A673 (cell line): ENCODE data around the gene PHF24. TPM values are rescaled to one million over a fixed set of nuclear protein-coding genes. Genes with fewer than 3 reads are reported as not detected.

ENCODE experiments used
- BruUV-seq: library from RNA; stranded (reverse); fragments of 400-500 nt; replicated peaks from 2 replicates; lab custom pipeline; 2021; lab: Mats Ljungman, UMichigan
- CTCF ChIA-PET: fragments of 300-600 bp; sonication (Branson Sonifier 250); formaldehyde crosslinking; loops from one replicate; lab custom pipeline; 2022; ENCODE audit warnings: antibody characterized with exemption; lab: Charles Lee
- POLR2A ChIA-PET: fragments of 300-600 bp; sonication (Branson Sonifier 250); formaldehyde crosslinking; loops from one replicate; lab custom pipeline; 2022; ENCODE audit warnings: antibody characterized with exemption; ENCODE audit not compliant: low non-redundant PET; lab: Charles Lee
- DNase-seq: peaks from one replicate; pipeline ENCODE4 v3.0.0-alpha.2; 2015; ENCODE audit warnings: low spot score
- H3K27ac ChIP-seq: fragments of 200-600 bp; sonication (generic); 2 replicates; pipeline ENCODE4 v1.5.1; 2016; ENCODE audit warnings: mixed run types, low read depth, mild to moderate bottlenecking, mixed read lengths, antibody characterized with exemption, low read length; ENCODE audit not compliant: poor library complexity, severe bottlenecking
- H3K27me3 ChIP-seq: fragments of 200-600 bp; sonication (generic); replicated peaks from 2 replicates; pipeline ENCODE4 v1.6.1; 2017; ENCODE audit warnings: mixed run types, low read depth, mild to moderate bottlenecking, mixed read lengths, antibody characterized with exemption, low read length; ENCODE audit not compliant: insufficient read depth, poor library complexity
- H3K36me3 ChIP-seq: fragments of 200-600 bp; sonication (generic); 2 replicates; pipeline ENCODE4 v1.6.1; 2016; ENCODE audit warnings: mixed run types, mild to moderate bottlenecking, mixed read lengths, antibody characterized with exemption, low read length; ENCODE audit not compliant: insufficient read depth, poor library complexity, severe bottlenecking
- H3K4me1 ChIP-seq: fragments of 200-600 bp; sonication (generic); 2 replicates; pipeline ENCODE4 v1.6.1; 2017; ENCODE audit warnings: mixed run types, mild to moderate bottlenecking, mixed read lengths, antibody characterized with exemption, low read length; ENCODE audit not compliant: insufficient read depth, poor library complexity, severe bottlenecking
- H3K4me3 ChIP-seq: fragments of 200-600 bp; sonication (generic); 2 replicates; pipeline ENCODE4 v1.5.1; 2016; ENCODE audit warnings: low read depth, mixed run types, mild to moderate bottlenecking, mixed read lengths, low read length; ENCODE audit not compliant: poor library complexity, severe bottlenecking
- H3K9me3 ChIP-seq: fragments of 200-600 bp; sonication (generic); 2 replicates; pipeline ENCODE4 v1.6.1; 2016; ENCODE audit warnings: mixed run types, low read depth, mild to moderate bottlenecking, mixed read lengths, antibody characterized with exemption, low read length; ENCODE audit not compliant: poor library complexity, severe bottlenecking
- CTCF ChIP-seq: fragments of 300-800, 200-600 bp; sonication (generic); conservative IDR thresholded peaks from 2 replicates; pipeline ENCODE4 v1.5.1; 2017; ENCODE audit warnings: low read depth, mild to moderate bottlenecking, antibody characterized with exemption, low read length, moderate library complexity, mixed read lengths
- EZH2 ChIP-seq: fragments of 200-600 bp; sonication (generic); IDR thresholded peaks from 2 replicates; pipeline ENCODE4 v1.6.1; 2017; ENCODE audit warnings: borderline replicate concordance, low read depth, mild to moderate bottlenecking, mixed read lengths, antibody characterized with exemption, low read length; ENCODE audit not compliant: poor library complexity, severe bottlenecking
- intact Hi-C: fragments of 100-400 bp; cut with micrococcal nuclease; formaldehyde crosslinking; loops from one replicate; pipeline ENCODE4 v1.10.0; 2022; ENCODE audit not compliant: unreplicated experiment
- total RNA-seq: library from RNA; stranded (reverse); gene quantifications from 2 replicates; pipeline ENCODE4 v1.2.3, GENCODE V29; 2021

PHF24 gene
- total RNA-seq, 1 experiment from 2014 or later, result 0.13 TPM

GRCh38 chr9:34994260-34994899, 36.3 kb downstream of the PHF24 start:
- H3K36me3 ChIP-seq, result peaks cover 10% of the 10 kb centered on the region
- H3K9me3 ChIP-seq, result no peaks in the 10 kb centered on the region
- ChIA-PET CTCF (interaction anchor here (0.6 to 2.4 kb wide), 8 partner anchors 10 to 685 kb away, joined by 3 to 39 read pairs (median 6); no protein-coding TSS in a partner anchor), POLR2A (interaction anchor here (0.6 kb wide), 1 partner anchor 53 kb away, joined by 10 read pairs; no protein-coding TSS in a partner anchor)
- peaks cover 33% of the 10 kb centered on the region for H3K4me1 ChIP-seq
- H3K4me3 ChIP-seq, result no peak overlapping the region
- DNase-seq, result peak; percentile 72
- no peaks in the 10 kb centered on the region for H3K27me3 ChIP-seq
- BruUV-seq, result no TSS peak
- TF ChIP-seq EZH2 (no peak), CTCF (peak; percentile 76)
- H3K27ac ChIP-seq, result peak overlapping the region; percentile 62
- intact Hi-C loops, result loop anchor here (2.0 kb wide), 1 partner anchor 96 kb away; no protein-coding TSS in a partner anchor

DNA sequence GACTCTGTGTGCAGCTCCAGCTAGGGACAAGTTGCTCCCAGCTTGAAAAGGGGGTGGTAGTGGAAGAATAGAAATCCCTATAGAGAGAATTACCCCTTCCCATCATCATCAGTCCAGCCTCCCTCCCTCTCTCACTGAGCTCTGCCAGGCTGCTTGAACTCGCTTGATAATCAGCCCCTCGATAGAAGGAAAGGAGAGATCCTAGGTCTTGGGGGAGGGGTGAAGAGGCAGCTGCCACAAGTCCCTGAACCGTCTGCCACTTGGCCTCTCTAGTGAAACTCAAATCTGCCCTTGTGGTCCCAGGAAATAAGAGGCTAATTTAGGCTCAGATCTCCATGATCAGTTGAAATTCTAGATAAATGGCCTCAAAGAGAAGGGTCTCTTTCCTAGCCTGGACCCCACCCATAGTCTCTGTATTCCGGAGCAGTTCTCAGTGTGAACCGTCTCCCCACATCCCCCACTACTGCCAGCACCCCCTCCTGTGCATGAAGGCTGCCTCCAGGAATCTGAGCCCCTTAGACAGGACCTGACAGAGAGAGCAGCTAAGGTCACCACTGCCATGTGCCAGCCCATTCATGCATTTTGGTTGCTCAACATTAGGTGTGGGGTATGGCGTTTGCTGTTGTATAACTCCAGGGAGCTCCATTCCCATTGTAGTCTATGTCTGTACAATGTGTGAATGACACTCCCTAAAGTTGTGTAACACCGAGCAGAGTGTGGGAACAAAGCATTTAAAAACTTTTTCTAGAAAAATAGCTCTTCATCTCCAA, 37.0 kb downstream of the PHF24 start:
- intact Hi-C loops, result loop anchor here (2.0 kb wide), 1 partner anchor 96 kb away; no protein-coding TSS in a partner anchor
- Histone ChIP-seq H3K4me3 (no peak overlapping the region), H3K9me3 (no peaks in the 10 kb centered on the region), H3K27me3 (no peaks in the 10 kb centered on the region), H3K27ac (no peak overlapping the region), H3K36me3 (peaks cover 10% of the 10 kb centered on the region), H3K4me1 (peaks cover 33% of the 10 kb centered on the region)
- CTCF ChIA-PET, result interaction anchor here (0.6 to 2.4 kb wide), 7 partner anchors 11 to 293 kb away, joined by 3 to 39 read pairs (median 4); no protein-coding TSS in a partner anchor
- BruUV-seq, result no TSS peak
- POLR2A ChIA-PET, result interaction anchor here (0.6 kb wide), 1 partner anchor 52 kb away, joined by 10 read pairs; no protein-coding TSS in a partner anchor
- no peak for DNase-seq
- TF ChIP-seq CTCF, result no peak
- no peak for TF ChIP-seq EZH2

DNA sequence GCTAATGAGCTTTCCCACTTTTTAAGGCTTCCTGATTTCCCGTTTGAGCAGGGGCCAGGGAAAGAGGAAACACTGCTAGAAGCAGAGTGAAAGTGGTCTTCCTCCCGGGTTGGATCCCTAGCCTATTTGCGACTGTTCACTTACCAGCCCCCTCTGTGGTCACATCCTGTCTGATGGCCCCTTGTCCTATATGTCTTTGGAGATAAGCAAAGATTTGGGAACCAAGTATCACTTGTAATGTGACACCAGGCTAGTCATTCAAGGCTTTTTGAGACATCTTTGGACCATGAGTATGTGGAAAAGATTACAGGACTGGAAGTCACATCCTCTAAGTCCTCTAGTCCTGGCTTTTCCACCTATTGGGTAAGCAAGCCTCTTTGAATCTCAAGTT, 37.6 kb downstream of the PHF24 start:
- Histone ChIP-seq H3K27me3 (no peaks in the 10 kb centered on the region), H3K27ac (no peak overlapping the region), H3K36me3 (peaks cover 10% of the 10 kb centered on the region), H3K4me3 (no peak overlapping the region), H3K4me1 (peaks cover 31% of the 10 kb centered on the region), H3K9me3 (no peaks in the 10 kb centered on the region)
- ChIA-PET POLR2A (no interaction called here), CTCF (interaction anchor here (2.4 kb wide), 1 partner anchor 96 kb away, joined by 39 read pairs; no protein-coding TSS in a partner anchor)
- BruUV-seq, result no TSS peak
- no peak for DNase-seq
- TF ChIP-seq CTCF (no peak), EZH2 (no peak)
- intact Hi-C loops, result loop anchor here (2.0 kb wide), 1 partner anchor 97 kb away; no protein-coding TSS in a partner anchor
